GM12891 (cell line): ENCODE data around the gene NAA10.

Experiments
- PAX5 ChIP-seq: IDR thresholded peaks from 2 replicates; pipeline ENCODE4 v1.6.1; 2011; ENCODE audit warnings: low read length, moderate library complexity, mild to moderate bottlenecking; ENCODE audit not compliant: insufficient read depth, severe bottlenecking
- POLR2A ChIP-seq: IDR thresholded peaks from 2 replicates; pipeline ENCODE4 v1.6.1; 2011; ENCODE audit warnings: low read depth, low read length, control low read depth
- POLR2AphosphoS5 ChIP-seq: IDR thresholded peaks from 2 replicates; pipeline ENCODE4 v1.6.1; 2011; ENCODE audit warnings: low read depth, low read length, control low read depth
- POU2F2 ChIP-seq: IDR thresholded peaks from 2 replicates; pipeline ENCODE4 v1.6.1; 2011; ENCODE audit warnings: low read depth, mild to moderate bottlenecking, control low read depth, low read length, moderate library complexity
- SPI1 ChIP-seq: IDR thresholded peaks from 2 replicates; pipeline ENCODE4 v1.6.1; 2011; ENCODE audit warnings: low read depth, low read length, control low read depth
- TAF1 ChIP-seq: IDR thresholded peaks from 2 replicates; pipeline ENCODE4 v1.6.1; 2011; ENCODE audit warnings: low read depth, low read length, control low read depth

DNA sequence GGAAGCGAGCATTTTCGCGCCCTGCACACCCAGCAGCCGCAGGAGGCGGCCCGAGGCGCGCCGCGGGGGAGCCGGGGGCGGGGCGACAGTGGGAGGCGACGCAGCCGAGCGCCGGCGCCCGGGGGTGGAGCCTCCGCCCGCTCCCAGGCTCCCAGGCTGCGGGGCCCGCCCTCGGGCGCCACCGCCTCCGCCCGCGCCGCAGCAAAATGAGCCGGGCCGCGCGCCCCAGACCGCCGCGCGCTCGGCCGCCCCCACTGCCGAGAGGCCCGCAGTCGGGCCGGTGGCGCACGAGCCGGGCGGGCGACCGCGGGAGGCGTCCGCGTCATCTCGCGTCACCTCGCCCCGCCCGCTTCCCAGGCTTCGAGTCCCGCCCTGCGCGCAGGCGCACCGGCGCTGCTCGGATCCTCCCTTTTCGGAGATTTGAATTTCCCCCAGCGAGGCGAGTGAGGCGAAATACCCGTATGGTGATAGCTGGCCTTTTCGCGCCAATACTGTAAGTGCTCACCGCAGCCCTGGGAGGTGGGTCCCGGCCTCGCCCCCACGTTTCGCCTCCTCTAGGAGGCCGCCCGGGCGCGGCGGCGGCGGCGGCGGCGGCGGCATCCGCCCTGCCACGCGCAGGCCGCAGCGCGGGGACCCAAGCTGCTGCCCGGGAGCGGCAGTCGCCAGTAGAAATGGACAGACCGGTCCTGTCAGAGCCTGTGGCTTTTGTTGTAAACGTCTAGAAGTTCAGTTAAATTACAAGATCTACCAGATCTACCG lies 37.7 kb upstream of the NAA10 start, which contains the start of gene TMEM187:
- TF ChIP-seq SPI1 (no peak), POLR2AphosphoS5 (no peak), POLR2A (peak; percentile 42; the same call in 1 of the 2 replicates), PAX5 (no peak), TAF1 (no peak), POU2F2 (no peak)
